Measurements from ENCODE around the gene WBP11.

DNA sequence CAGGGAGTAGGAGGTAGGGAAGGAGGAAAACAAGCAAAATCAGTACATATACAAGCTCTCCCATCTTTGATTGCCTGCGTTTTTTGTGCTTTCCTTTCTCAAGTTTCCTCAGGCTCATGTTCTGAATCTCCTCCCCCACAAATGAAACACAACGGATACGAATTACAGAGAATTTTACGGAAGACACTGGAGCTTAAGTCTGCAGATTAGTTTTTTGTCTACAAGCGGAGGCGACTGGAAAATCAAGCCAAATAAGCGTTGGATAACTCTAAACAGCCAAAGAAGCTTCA, 612 bp downstream of the WBP11 start:
- TF ChIP-seq, protein P1, sequence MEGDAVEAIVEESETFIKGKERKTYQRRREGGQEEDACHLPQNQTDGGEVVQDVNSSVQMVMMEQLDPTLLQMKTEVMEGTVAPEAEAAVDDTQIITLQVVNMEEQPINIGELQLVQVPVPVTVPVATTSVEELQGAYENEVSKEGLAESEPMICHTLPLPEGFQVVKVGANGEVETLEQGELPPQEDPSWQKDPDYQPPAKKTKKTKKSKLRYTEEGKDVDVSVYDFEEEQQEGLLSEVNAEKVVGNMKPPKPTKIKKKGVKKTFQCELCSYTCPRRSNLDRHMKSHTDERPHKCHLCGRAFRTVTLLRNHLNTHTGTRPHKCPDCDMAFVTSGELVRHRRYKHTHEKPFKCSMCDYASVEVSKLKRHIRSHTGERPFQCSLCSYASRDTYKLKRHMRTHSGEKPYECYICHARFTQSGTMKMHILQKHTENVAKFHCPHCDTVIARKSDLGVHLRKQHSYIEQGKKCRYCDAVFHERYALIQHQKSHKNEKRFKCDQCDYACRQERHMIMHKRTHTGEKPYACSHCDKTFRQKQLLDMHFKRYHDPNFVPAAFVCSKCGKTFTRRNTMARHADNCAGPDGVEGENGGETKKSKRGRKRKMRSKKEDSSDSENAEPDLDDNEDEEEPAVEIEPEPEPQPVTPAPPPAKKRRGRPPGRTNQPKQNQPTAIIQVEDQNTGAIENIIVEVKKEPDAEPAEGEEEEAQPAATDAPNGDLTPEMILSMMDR (IDR thresholded peaks at IDR 0.05) = no peak
- no peak for TF ChIP-seq POLR2A (IDR thresholded peaks at IDR 0.05)

Measured in right lobe of liver (tissue), 4 donors.